Stimulated activated CD8-positive, alpha-beta memory T cell treated with anti-CD3 and anti-CD28 coated beads, Interleukin-7, amount 100 ng/mL, for 4 hours (primary cell): ENCODE data around the gene BPIFB6.

ENCODE experiments used
- DNase-seq, 2 donors: peaks; one replicate each; pipeline ENCODE4 v3.0.0-alpha.2; 2020; ENCODE audit warnings: low read depth in 2 of 2

The BPIFB6 gene

GRCh38 chr20:33063271-33063670 is 31.8 kb downstream of the BPIFB6 start:
- no peak for DNase-seq

GRCh38 chr20:33064572-33065287 is 33.3 kb downstream of the BPIFB6 start:
- no peak for DNase-seq

GRCh38 chr20:33065785-33066184 is 34.3 kb downstream of the BPIFB6 start:
- no peak for DNase-seq

GRCh38 chr20:33067806-33068205 is 36.4 kb downstream of the BPIFB6 start:
- no peak for DNase-seq

- DNase-seq = no peak
Measured at GRCh38 chr20:33068251-33068939, 36.9 kb downstream of the BPIFB6 start.

- no peak for DNase-seq
Measured at GRCh38 chr20:33069673-33070072, 38.2 kb downstream of the BPIFB6 start.

GRCh38 chr20:33070111-33071053 is 38.9 kb downstream of the BPIFB6 start:
- no peak for DNase-seq

GRCh38 chr20:33071198-33071597 is 39.8 kb downstream of the BPIFB6 start:
- no peak for DNase-seq

GRCh38 chr20:33072362-33072761 is 40.9 kb downstream of the BPIFB6 start:
- no peak for DNase-seq

- no peak for DNase-seq
Measured at GRCh38 chr20:33072813-33073212, 41.4 kb downstream of the BPIFB6 start.

GRCh38 chr20:33074675-33075074 is 43.2 kb downstream of the BPIFB6 start:
- DNase-seq = no peak

GRCh38 chr20:33075281-33075680 is 43.8 kb downstream of the BPIFB6 start:
- no peak for DNase-seq

- DNase-seq = no peak
Measured at GRCh38 chr20:33076662-33077372, 45.4 kb downstream of the BPIFB6 start.

GRCh38 chr20:33079259-33079658 is 47.8 kb downstream of the BPIFB6 start, which contains the start of gene BPIFB4:
BPIFB4 (plus strand) TSS chr20:33079643; CDS start chr20:33081527, 1,884 bp downstream.
- DNase-seq = no peak

- DNase-seq = no peak
Measured at GRCh38 chr20:33081411-33082154, 50.1 kb downstream of the BPIFB6 start.

GRCh38 chr20:33082546-33082945 is 51.1 kb downstream of the BPIFB6 start:
- no peak for DNase-seq

- DNase-seq = no peak
Measured at GRCh38 chr20:33083544-33084340, 52.3 kb downstream of the BPIFB6 start.

- DNase-seq = no peak
Measured at GRCh38 chr20:33084722-33085121, 53.3 kb downstream of the BPIFB6 start.

GRCh38 chr20:33086052-33086722 is 54.7 kb downstream of the BPIFB6 start:
- DNase-seq = no peak
